ENCODE results near the gene GNB2. TPM values are rescaled to one million over a fixed set of nuclear protein-coding genes. Genes with fewer than 3 reads are reported as not detected.
A peak's percentile ranks its signal among the peaks of the same experiment; 100 is the strongest.

GNB2 gene
- total and polyA plus RNA-seq, 2 of the 13 experiments (the other 11 are each of a cell fraction or from before 2014, with no cell fraction given): 48.3 to 67.1 TPM

GRCh38 chr7:100719523-100720278 lies 46.2 kb downstream of the GNB2 start (continued):
- TF ChIP-seq ZNF740 (CRISPR knock-in tag; IDR thresholded peaks at IDR 0.05) (0 out of 2 replicates have a peak, but pooled peaks have one; percentile 46), IKZF5 (CRISPR knock-in tag; IDR thresholded peaks at IDR 0.05) (peak; percentile 64; the same call in 1 of the 2 replicates), SALL1 (CRISPR knock-in tag; IDR thresholded peaks at IDR 0.05) (peak; percentile 82), HNF4G (IDR thresholded peaks at IDR 0.05; ENCODE audit: borderline replicate concordance, low read depth, low read length) (peak; percentile 82), HNF4G (CRISPR knock-in tag; IDR thresholded peaks at IDR 0.05; ENCODE audit: borderline replicate concordance, low read depth) (no peak), GABPA (IDR thresholded peaks at IDR 0.05; ENCODE audit: low read depth, low read length) (no peak), GABPA (CRISPR knock-in tag; IDR thresholded peaks at IDR 0.05; ENCODE audit: low read depth) (0 out of 2 replicates have a peak, but pooled peaks have one; percentile 21), MEF2D (CRISPR knock-in tag; IDR thresholded peaks at IDR 0.05) (no peak), ZNF160 (CRISPR knock-in tag; IDR thresholded peaks at IDR 0.05) (0 out of 2 replicates have a peak, but pooled peaks have one; percentile 58), PATZ1 (CRISPR knock-in tag; IDR thresholded peaks at IDR 0.05) (peak; percentile 54), JUNB (CRISPR knock-in tag; IDR thresholded peaks at IDR 0.05; ENCODE audit: borderline replicate concordance) (no peak), MED8 (CRISPR knock-in tag; IDR thresholded peaks at IDR 0.05; ENCODE audit: insufficient replicate concordance) (peak; percentile 42), ZNF484 (CRISPR knock-in tag; IDR thresholded peaks at IDR 0.05; ENCODE audit: borderline replicate concordance, low read depth) (no peak), THRA (CRISPR knock-in tag; IDR thresholded peaks at IDR 0.05; ENCODE audit: borderline replicate concordance) (0 out of 2 replicates have a peak, but pooled peaks have one; percentile 13), CCAR2 (optimal IDR thresholded peaks at IDR 0.05; ENCODE audit: low read depth, low read length) (no peak), ZNF709 (CRISPR knock-in tag; IDR thresholded peaks at IDR 0.05) (no peak), MIER3 (CRISPR knock-in tag; IDR thresholded peaks at IDR 0.05; ENCODE audit: borderline replicate concordance) (no peak), YY1 (IDR thresholded peaks at IDR 0.05; ENCODE audit: insufficient read depth, insufficient replicate concordance, low read depth, low read length) (peak; percentile 11), HOXA9 (CRISPR knock-in tag; IDR thresholded peaks at IDR 0.05; ENCODE audit: borderline replicate concordance) (no peak), ETS1 (CRISPR knock-in tag; IDR thresholded peaks at IDR 0.05) (no peak), KLF15 (CRISPR knock-in tag; IDR thresholded peaks at IDR 0.05; ENCODE audit: borderline replicate concordance) (no peak), GATAD1 (CRISPR knock-in tag; IDR thresholded peaks at IDR 0.05) (peak; percentile 57; the same call in 1 of the 2 replicates), MIER2 (CRISPR knock-in tag; IDR thresholded peaks at IDR 0.05) (0 out of 2 replicates have a peak, but pooled peaks have one; percentile 24), ZMYM3 (CRISPR knock-in tag; IDR thresholded peaks at IDR 0.05) (peak; percentile 96)
